Hypothalamus (tissue), 51 donors: ENCODE results near the gene RNASEH2C.
"Not testable (repeated sequence)": the region's sequence is repeated elsewhere in the genome, so short reads cannot be mapped to it uniquely, and the experiment has no call there.

Experiments
- DNase-seq, 51 donors: peaks; one replicate each; lab custom pipeline; 2025; lab: John Stamatoyannopoulos, UW

The RNASEH2C gene

GRCh38 chr11:65720211-65720934 is at the start of gene RNASEH2C:
Gene RNASEH2C (minus strand): TSS chr11:65720798. CDS start chr11:65720758, 40 bp downstream.
- peak; percentile 40 to 97 (median 85) for DNase-seq

GRCh38 chr11:65767806-65768205 is 47.2 kb upstream of the RNASEH2C start:
- DNase-seq = not testable (repeated sequence)

GRCh38 chr11:65767406-65767805 is 46.8 kb upstream of the RNASEH2C start:
- no peak for DNase-seq

- DNase-seq = no peak
Measured at GRCh38 chr11:65766535-65766934, 45.9 kb upstream of the RNASEH2C start.

- no peak for DNase-seq
Measured at GRCh38 chr11:65764434-65764833, 43.8 kb upstream of the RNASEH2C start.

- not testable (repeated sequence) for DNase-seq
Measured at GRCh38 chr11:65762816-65763215, 42.2 kb upstream of the RNASEH2C start.

- not testable (repeated sequence) for DNase-seq
Measured at GRCh38 chr11:65762169-65762568, 41.6 kb upstream of the RNASEH2C start.

GRCh38 chr11:65745049-65745448 is 24.5 kb upstream of the RNASEH2C start:
- no peak for DNase-seq

GRCh38 chr11:65744699-65745042 is 24.1 kb upstream of the RNASEH2C start:
- no peak for DNase-seq

- DNase-seq = peak in 1 of 51 donors; percentile 4
Measured at GRCh38 chr11:65744026-65744698, 23.6 kb upstream of the RNASEH2C start.

- no peak for DNase-seq
Measured at GRCh38 chr11:65743681-65744025, 23.1 kb upstream of the RNASEH2C start.

- no peak for DNase-seq
Measured at GRCh38 chr11:65742353-65742752, 21.8 kb upstream of the RNASEH2C start.

GRCh38 chr11:65741185-65741584 is 20.6 kb upstream of the RNASEH2C start:
- no peak for DNase-seq

GRCh38 chr11:65739022-65739421 is 18.4 kb upstream of the RNASEH2C start:
- no peak for DNase-seq

GRCh38 chr11:65736810-65737209 is 16.2 kb upstream of the RNASEH2C start:
- no peak for DNase-seq

GRCh38 chr11:65735111-65735510 is 14.5 kb upstream of the RNASEH2C start:
- not testable (repeated sequence) for DNase-seq

- no peak for DNase-seq
Measured at GRCh38 chr11:65730461-65730860, 9.9 kb upstream of the RNASEH2C start.

GRCh38 chr11:65727865-65728264 is 7.3 kb upstream of the RNASEH2C start:
- DNase-seq = no peak

- DNase-seq = no peak
Measured at GRCh38 chr11:65726660-65727059, 6.1 kb upstream of the RNASEH2C start.

- no peak for DNase-seq
Measured at GRCh38 chr11:65722261-65722660, 1.7 kb upstream of the RNASEH2C start.

- DNase-seq = no peak
Measured at GRCh38 chr11:65719871-65720210, 757 bp downstream of the RNASEH2C start.

GRCh38 chr11:65718964-65719492 is 1.6 kb downstream of the RNASEH2C start:
- DNase-seq = peak in 4 of 51 donors; percentile 3 to 12 (median 9)
